ENCODE measurements around the gene FSTL4. TPM values are rescaled to one million over a fixed set of nuclear protein-coding genes. Genes with fewer than 3 reads are reported as not detected.

The FSTL4 gene
- polyA plus RNA-seq, 4 donors: 0.25 to 1.5 TPM; not detected in 2

GRCh38 chr5:133163839-133164238 is 448.5 kb downstream of the FSTL4 start:
- Histone ChIP-seq H3K27ac (ENCODE audit: low read depth in 1 of 3, low read length in 2 of 3) (no peak overlapping the region), H3K36me3 (ENCODE audit: control insufficient read depth in 3 of 3, insufficient read depth in 2 of 3, low read depth in 1 of 3, low read length in 3 of 3) (no peaks in the 10 kb centered on the region), H3K4me1 (ENCODE audit: control insufficient read depth in 3 of 3, insufficient read depth in 2 of 3, low read depth in 1 of 3, low read length in 2 of 3) (no peaks in the 10 kb centered on the region), H3K4me3 (ENCODE audit: low read depth in 1 of 3, low read length in 3 of 3) (no peak overlapping the region), H3K27me3 (ENCODE audit: control insufficient read depth in 3 of 3, insufficient read depth in 3 of 3, low read length in 3 of 3) (no peaks in the 10 kb centered on the region), H3K9me3 (ENCODE audit: control insufficient read depth in 2 of 2, insufficient read depth in 1 of 2, low read depth in 1 of 2, low read length in 1 of 2) (no peaks in the 10 kb centered on the region)
- FAIRE-seq (no peak), DNase-seq (no peak)
- 97% methylated on average over 3 of the region's 3 CpGs for WGBS, 3 donors

GRCh38 chr5:133159543-133159942 is 452.8 kb downstream of the FSTL4 start:
- H3K36me3 ChIP-seq (ENCODE audit: control insufficient read depth in 3 of 3, insufficient read depth in 2 of 3, low read depth in 1 of 3, low read length in 3 of 3): no peaks in the 10 kb centered on the region
- FAIRE-seq (no peak), DNase-seq (no peak)
- 86 to 96% (median 87%) methylated on average over 1 of the region's 1 CpG for WGBS, 3 donors
- no peak overlapping the region for H3K4me3 ChIP-seq (ENCODE audit: low read depth in 1 of 3, low read length in 3 of 3)
- no peak overlapping the region for H3K27ac ChIP-seq (ENCODE audit: low read depth in 1 of 3, low read length in 2 of 3)
- H3K4me1 ChIP-seq (ENCODE audit: control insufficient read depth in 3 of 3, insufficient read depth in 2 of 3, low read depth in 1 of 3, low read length in 2 of 3): no peaks in the 10 kb centered on the region
- H3K9me3 ChIP-seq (ENCODE audit: control insufficient read depth in 2 of 2, insufficient read depth in 1 of 2, low read depth in 1 of 2, low read length in 1 of 2): no peaks in the 10 kb centered on the region
- no peaks in the 10 kb centered on the region for H3K27me3 ChIP-seq (ENCODE audit: control insufficient read depth in 3 of 3, insufficient read depth in 3 of 3, low read length in 3 of 3)

- DNase-seq (no peak), FAIRE-seq (no peak)
- Histone ChIP-seq H3K27ac (ENCODE audit: low read depth in 1 of 3, low read length in 2 of 3) (no peak overlapping the region), H3K27me3 (ENCODE audit: control insufficient read depth in 3 of 3, insufficient read depth in 3 of 3, low read length in 3 of 3) (no peaks in the 10 kb centered on the region), H3K4me3 (ENCODE audit: low read depth in 1 of 3, low read length in 3 of 3) (no peak overlapping the region), H3K4me1 (ENCODE audit: control insufficient read depth in 3 of 3, insufficient read depth in 2 of 3, low read depth in 1 of 3, low read length in 2 of 3) (no peaks in the 10 kb centered on the region), H3K36me3 (ENCODE audit: control insufficient read depth in 3 of 3, insufficient read depth in 2 of 3, low read depth in 1 of 3, low read length in 3 of 3) (no peaks in the 10 kb centered on the region), H3K9me3 (ENCODE audit: control insufficient read depth in 2 of 2, insufficient read depth in 1 of 2, low read depth in 1 of 2, low read length in 1 of 2) (no peaks in the 10 kb centered on the region)
- WGBS, 3 donors: 66 to 73% (median 69%) methylated on average over 4 of the region's 4 CpGs
Observed at GRCh38 chr5:133155326-133155969, 456.9 kb downstream of the FSTL4 start.

- 85 to 91% (median 89%) methylated on average over 12 of the region's 12 CpGs for WGBS, 3 donors
- Histone ChIP-seq H3K27me3 (ENCODE audit: control insufficient read depth in 3 of 3, insufficient read depth in 3 of 3, low read length in 3 of 3) (no peaks in the 10 kb centered on the region), H3K36me3 (ENCODE audit: control insufficient read depth in 3 of 3, insufficient read depth in 2 of 3, low read depth in 1 of 3, low read length in 3 of 3) (no peaks in the 10 kb centered on the region), H3K4me1 (ENCODE audit: control insufficient read depth in 3 of 3, insufficient read depth in 2 of 3, low read depth in 1 of 3, low read length in 2 of 3) (no peaks in the 10 kb centered on the region), H3K9me3 (ENCODE audit: control insufficient read depth in 2 of 2, insufficient read depth in 1 of 2, low read depth in 1 of 2, low read length in 1 of 2) (no peaks in the 10 kb centered on the region), H3K27ac (ENCODE audit: low read depth in 1 of 3, low read length in 2 of 3) (no peak overlapping the region), H3K4me3 (ENCODE audit: low read depth in 1 of 3, low read length in 3 of 3) (no peak overlapping the region)
- FAIRE-seq (no peak), DNase-seq (no peak)
Observed at GRCh38 chr5:133154274-133155075, 457.9 kb downstream of the FSTL4 start.

- H3K27ac ChIP-seq (ENCODE audit: low read depth in 1 of 3, low read length in 2 of 3): no peak overlapping the region
- no peaks in the 10 kb centered on the region for H3K27me3 ChIP-seq (ENCODE audit: control insufficient read depth in 3 of 3, insufficient read depth in 3 of 3, low read length in 3 of 3)
- H3K9me3 ChIP-seq (ENCODE audit: control insufficient read depth in 2 of 2, insufficient read depth in 1 of 2, low read depth in 1 of 2, low read length in 1 of 2): no peaks in the 10 kb centered on the region
- H3K4me1 ChIP-seq (ENCODE audit: control insufficient read depth in 3 of 3, insufficient read depth in 2 of 3, low read depth in 1 of 3, low read length in 2 of 3): no peaks in the 10 kb centered on the region
- H3K4me3 ChIP-seq (ENCODE audit: low read depth in 1 of 3, low read length in 3 of 3): no peak overlapping the region
- 93 to 94% (median 94%) methylated on average over 6 of the region's 6 CpGs for WGBS, 3 donors
- DNase-seq: no peak
- no peaks in the 10 kb centered on the region for H3K36me3 ChIP-seq (ENCODE audit: control insufficient read depth in 3 of 3, insufficient read depth in 2 of 3, low read depth in 1 of 3, low read length in 3 of 3)
- FAIRE-seq: no peak
Observed at GRCh38 chr5:133150909-133151544, 461.3 kb downstream of the FSTL4 start.

GRCh38 chr5:133149345-133149744 is 463.0 kb downstream of the FSTL4 start:
- FAIRE-seq (no peak), DNase-seq (no peak)
- Histone ChIP-seq H3K9me3 (ENCODE audit: control insufficient read depth in 2 of 2, insufficient read depth in 1 of 2, low read depth in 1 of 2, low read length in 1 of 2) (peaks cover 0 to 4% of the 10 kb centered on the region in 2 donors), H3K36me3 (ENCODE audit: control insufficient read depth in 3 of 3, insufficient read depth in 2 of 3, low read depth in 1 of 3, low read length in 3 of 3) (no peaks in the 10 kb centered on the region), H3K27ac (ENCODE audit: low read depth in 1 of 3, low read length in 2 of 3) (no peak overlapping the region), H3K4me1 (ENCODE audit: control insufficient read depth in 3 of 3, insufficient read depth in 2 of 3, low read depth in 1 of 3, low read length in 2 of 3) (no peaks in the 10 kb centered on the region), H3K27me3 (ENCODE audit: control insufficient read depth in 3 of 3, insufficient read depth in 3 of 3, low read length in 3 of 3) (no peaks in the 10 kb centered on the region), H3K4me3 (ENCODE audit: low read depth in 1 of 3, low read length in 3 of 3) (no peak overlapping the region)
- 77 to 93% (median 90%) methylated on average over 4 of the region's 4 CpGs for WGBS, 3 donors

GRCh38 chr5:133147815-133148567 is 464.4 kb downstream of the FSTL4 start:
- no peak for DNase-seq
- WGBS, 3 donors: 84 to 94% (median 85%) methylated on average over 7 of the region's 7 CpGs

GRCh38 chr5:133147411-133147810 is 464.9 kb downstream of the FSTL4 start:
- WGBS, 3 donors: 43 to 70% (median 66%) methylated on average over 7 of the region's 7 CpGs
- Histone ChIP-seq H3K4me1 (ENCODE audit: control insufficient read depth in 3 of 3, insufficient read depth in 2 of 3, low read depth in 1 of 3, low read length in 2 of 3) (no peaks in the 10 kb centered on the region), H3K9me3 (ENCODE audit: control insufficient read depth in 2 of 2, insufficient read depth in 1 of 2, low read depth in 1 of 2, low read length in 1 of 2) (peaks cover 0 to 4% of the 10 kb centered on the region in 2 donors), H3K27me3 (ENCODE audit: control insufficient read depth in 3 of 3, insufficient read depth in 3 of 3, low read length in 3 of 3) (peaks cover 0 to 3% (median 0%) of the 10 kb centered on the region in 3 donors), H3K4me3 (ENCODE audit: low read depth in 1 of 3, low read length in 3 of 3) (no peak overlapping the region), H3K36me3 (ENCODE audit: control insufficient read depth in 3 of 3, insufficient read depth in 2 of 3, low read depth in 1 of 3, low read length in 3 of 3) (no peaks in the 10 kb centered on the region), H3K27ac (ENCODE audit: low read depth in 1 of 3, low read length in 2 of 3) (no peak overlapping the region)
- FAIRE-seq (no peak), DNase-seq (no peak)

More at GRCh38 chr5:133147815-133148567, 464.4 kb downstream of the FSTL4 start:
- H3K9me3 ChIP-seq (ENCODE audit: control insufficient read depth in 2 of 2, insufficient read depth in 1 of 2, low read depth in 1 of 2, low read length in 1 of 2): peaks cover 0 to 4% of the 10 kb centered on the region in 2 donors
- no peaks in the 10 kb centered on the region for H3K4me1 ChIP-seq (ENCODE audit: control insufficient read depth in 3 of 3, insufficient read depth in 2 of 3, low read depth in 1 of 3, low read length in 2 of 3)
- no peak overlapping the region for H3K4me3 ChIP-seq (ENCODE audit: low read depth in 1 of 3, low read length in 3 of 3)
- H3K27me3 ChIP-seq (ENCODE audit: control insufficient read depth in 3 of 3, insufficient read depth in 3 of 3, low read length in 3 of 3): no peaks in the 10 kb centered on the region
- no peak overlapping the region for H3K27ac ChIP-seq (ENCODE audit: low read depth in 1 of 3, low read length in 2 of 3)
- no peak for FAIRE-seq
- no peaks in the 10 kb centered on the region for H3K36me3 ChIP-seq (ENCODE audit: control insufficient read depth in 3 of 3, insufficient read depth in 2 of 3, low read depth in 1 of 3, low read length in 3 of 3)

Measured in small intestine (tissue), 7 donors.